Osteocyte (in vitro differentiated cells): Measurements from ENCODE around the gene ELP1. TPM values are rescaled to one million over a fixed set of nuclear protein-coding genes. Genes with fewer than 3 reads are reported as not detected.

Experiments
- DNase-seq: peaks from one replicate; pipeline ENCODE4 v3.0.0; 2021; ENCODE audit warnings: mixed read lengths; ENCODE audit not compliant: unreplicated experiment; ENCODE audit errors: extremely low spot score
- H3K27ac Mint-ChIP-seq: one replicate; pipeline ENCODE4 v1.8.0; 2021; ENCODE audit warnings: mild to moderate bottlenecking, mixed read lengths; ENCODE audit not compliant: unreplicated experiment
- H3K27me3 Mint-ChIP-seq: one replicate; pipeline ENCODE4 v1.8.0; 2021; ENCODE audit warnings: mixed read lengths; ENCODE audit not compliant: unreplicated experiment
- H3K36me3 Mint-ChIP-seq: one replicate; pipeline ENCODE4 v1.8.0; 2021; ENCODE audit warnings: mixed read lengths; ENCODE audit not compliant: unreplicated experiment
- H3K4me1 Mint-ChIP-seq: one replicate; pipeline ENCODE4 v1.8.0; 2021; ENCODE audit warnings: mixed read lengths; ENCODE audit not compliant: unreplicated experiment
- H3K4me3 Mint-ChIP-seq: one replicate; pipeline ENCODE4 v1.8.0; 2021; ENCODE audit warnings: mild to moderate bottlenecking, moderate library complexity, mixed read lengths; ENCODE audit not compliant: unreplicated experiment
- H3K9me3 Mint-ChIP-seq: one replicate; pipeline ENCODE4 v1.8.0; 2021; ENCODE audit warnings: mixed read lengths; ENCODE audit not compliant: unreplicated experiment
- total RNA-seq: library from RNA; stranded (reverse); gene quantifications from 2 replicates; pipeline ENCODE4 v1.2.1, GENCODE V29; 2021
- TF ChIP-seq, protein P1 (sequence below): fragments of 200-600 bp; sonication (generic); IDR thresholded peaks from 2 replicates; pipeline ENCODE4 v1.5.0; 2021; ENCODE audit warnings: antibody characterized with exemption, mild to moderate bottlenecking, moderate library complexity

Gene ELP1
- total RNA-seq, 1 donor from 2014 or later: 26.1 TPM

- DNase-seq: no peak
- H3K36me3 Mint-ChIP-seq: no peaks in the 10 kb centered on the region
- H3K27ac Mint-ChIP-seq: no peak overlapping the region
- TF ChIP-seq, protein P1, sequence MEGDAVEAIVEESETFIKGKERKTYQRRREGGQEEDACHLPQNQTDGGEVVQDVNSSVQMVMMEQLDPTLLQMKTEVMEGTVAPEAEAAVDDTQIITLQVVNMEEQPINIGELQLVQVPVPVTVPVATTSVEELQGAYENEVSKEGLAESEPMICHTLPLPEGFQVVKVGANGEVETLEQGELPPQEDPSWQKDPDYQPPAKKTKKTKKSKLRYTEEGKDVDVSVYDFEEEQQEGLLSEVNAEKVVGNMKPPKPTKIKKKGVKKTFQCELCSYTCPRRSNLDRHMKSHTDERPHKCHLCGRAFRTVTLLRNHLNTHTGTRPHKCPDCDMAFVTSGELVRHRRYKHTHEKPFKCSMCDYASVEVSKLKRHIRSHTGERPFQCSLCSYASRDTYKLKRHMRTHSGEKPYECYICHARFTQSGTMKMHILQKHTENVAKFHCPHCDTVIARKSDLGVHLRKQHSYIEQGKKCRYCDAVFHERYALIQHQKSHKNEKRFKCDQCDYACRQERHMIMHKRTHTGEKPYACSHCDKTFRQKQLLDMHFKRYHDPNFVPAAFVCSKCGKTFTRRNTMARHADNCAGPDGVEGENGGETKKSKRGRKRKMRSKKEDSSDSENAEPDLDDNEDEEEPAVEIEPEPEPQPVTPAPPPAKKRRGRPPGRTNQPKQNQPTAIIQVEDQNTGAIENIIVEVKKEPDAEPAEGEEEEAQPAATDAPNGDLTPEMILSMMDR: no peak
- no peaks in the 10 kb centered on the region for H3K4me1 Mint-ChIP-seq
- no peaks in the 10 kb centered on the region for H3K27me3 Mint-ChIP-seq
- H3K9me3 Mint-ChIP-seq: no peaks in the 10 kb centered on the region
- H3K4me3 Mint-ChIP-seq: no peak overlapping the region
Observed at GRCh38 chr9:108855529-108855886, 78.4 kb downstream of the ELP1 start.

- Mint-ChIP-seq H3K36me3 (no peaks in the 10 kb centered on the region), H3K4me3 (no peak overlapping the region), H3K27ac (no peak overlapping the region), H3K9me3 (no peaks in the 10 kb centered on the region), H3K4me1 (no peaks in the 10 kb centered on the region), H3K27me3 (no peaks in the 10 kb centered on the region)
- no peak for DNase-seq
- TF ChIP-seq, protein P1: no peak
Observed at GRCh38 chr9:108854641-108855528, 79.0 kb downstream of the ELP1 start.

- Mint-ChIP-seq H3K9me3 (no peaks in the 10 kb centered on the region), H3K36me3 (no peaks in the 10 kb centered on the region), H3K4me1 (no peaks in the 10 kb centered on the region), H3K27me3 (no peaks in the 10 kb centered on the region), H3K4me3 (no peak overlapping the region), H3K27ac (no peak overlapping the region)
- TF ChIP-seq, protein P1: no peak
- DNase-seq: no peak
Observed at GRCh38 chr9:108854094-108854493, 79.8 kb downstream of the ELP1 start.

GRCh38 chr9:108852079-108852478 lies 81.8 kb downstream of the ELP1 start:
- DNase-seq: no peak
- Mint-ChIP-seq H3K27ac (no peak overlapping the region), H3K4me3 (no peak overlapping the region), H3K27me3 (no peaks in the 10 kb centered on the region), H3K36me3 (no peaks in the 10 kb centered on the region), H3K4me1 (no peaks in the 10 kb centered on the region), H3K9me3 (no peaks in the 10 kb centered on the region)
- TF ChIP-seq, protein P1: no peak

DNA sequence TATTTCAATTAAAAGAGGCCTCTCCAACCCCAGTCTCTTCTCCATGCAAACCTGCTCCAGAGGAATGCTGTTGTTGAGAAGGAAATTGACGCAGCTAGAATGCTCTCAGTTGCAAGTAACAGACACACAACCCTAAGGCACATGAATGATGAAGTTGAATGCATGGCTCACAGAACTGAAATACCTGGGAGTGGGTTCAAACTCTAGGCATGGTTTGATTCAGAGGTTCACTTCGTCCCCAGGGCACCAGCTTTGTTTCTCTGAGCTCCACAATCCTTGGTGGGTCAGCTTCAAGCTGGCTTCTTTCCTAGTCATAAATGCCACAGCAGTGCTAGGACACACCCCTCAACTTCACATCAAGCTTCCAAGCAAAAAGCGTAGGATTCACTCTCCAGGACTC lies 82.8 kb downstream of the ELP1 start:
- no peaks in the 10 kb centered on the region for H3K4me1 Mint-ChIP-seq
- no peak overlapping the region for H3K27ac Mint-ChIP-seq
- no peaks in the 10 kb centered on the region for H3K36me3 Mint-ChIP-seq
- no peak overlapping the region for H3K4me3 Mint-ChIP-seq
- no peak for DNase-seq
- H3K9me3 Mint-ChIP-seq: no peaks in the 10 kb centered on the region
- TF ChIP-seq, protein P1: no peak
- H3K27me3 Mint-ChIP-seq: no peaks in the 10 kb centered on the region
